K562 (cell line): Measurements from ENCODE around the gene TM7SF2. TPM values are rescaled to one million over a fixed set of nuclear protein-coding genes. Genes with fewer than 3 reads are reported as not detected.
A peak's percentile ranks its signal among the peaks of the same experiment; 100 is the strongest.

Source experiments
- ARNT ChIP-seq, 2 experiments: fragments of 450-650 bp; IDR thresholded peaks; 2 replicates each; pipeline ENCODE4 v1.6.1; 2016; ENCODE audit warnings: mild to moderate bottlenecking in 1 of 2
- CBFA2T2 ChIP-seq: fragments of 450-650 bp; conservative IDR thresholded peaks from 2 replicates; pipeline ENCODE4 v1.6.1; 2017; ENCODE audit warnings: mild to moderate bottlenecking
- CBX3 ChIP-seq, 2 experiments: IDR thresholded peaks; 1 replicate in 1 of 2; 2 replicates in 1 of 2; pipeline ENCODE4 v1.6.1; 2012; ENCODE audit warnings: inconsistent platforms in 2 of 2, low read length in 2 of 2, borderline replicate concordance in 1 of 2, control low read depth in 1 of 2
- CREB5 ChIP-seq: fragments of 250-450 bp; sonication (Bioruptor Pico); IDR thresholded peaks from 2 replicates; pipeline ENCODE4 v1.5.0; 2020; ENCODE audit warnings: mild to moderate bottlenecking
- FOXP1 ChIP-seq: sonication (generic); formaldehyde crosslinking; IDR thresholded peaks from 2 replicates; pipeline ENCODE4 v1.8.0; 2022; ENCODE audit warnings: mild to moderate bottlenecking, missing genetic modification reagents
- NCOR1 ChIP-seq: fragments of 450-650 bp; IDR thresholded peaks from 2 replicates; pipeline ENCODE4 v1.6.1; 2016; ENCODE audit warnings: mild to moderate bottlenecking, moderate library complexity
- PHB2 ChIP-seq: fragments of 450-650 bp; IDR thresholded peaks from 2 replicates; pipeline ENCODE4 v1.6.1; 2017; ENCODE audit warnings: low read depth
- PTRF ChIP-seq: fragments of 450-650 bp; IDR thresholded peaks from 2 replicates; pipeline ENCODE4 v1.6.1; 2016; ENCODE audit warnings: mild to moderate bottlenecking, missing genetic modification characterization, missing compliant biosample characterization
- TSC22D4 ChIP-seq: fragments of 450-650 bp; IDR thresholded peaks from 2 replicates; pipeline ENCODE4 v1.6.1; 2016; ENCODE audit warnings: missing genetic modification characterization, missing biosample characterization, control low read depth
- ZBTB12 ChIP-seq: fragments of 250-450 bp; sonication (Bioruptor Pico); IDR thresholded peaks from 2 replicates; pipeline ENCODE4 v1.4.0; 2020
- ZFPM2 ChIP-seq: fragments of 250-450 bp; sonication (Bioruptor Pico); IDR thresholded peaks from 2 replicates; pipeline ENCODE4 v1.5.1; 2022; ENCODE audit warnings: mild to moderate bottlenecking
- ZNF668 ChIP-seq: fragments of 250-450 bp; sonication (Bioruptor Pico); IDR thresholded peaks from 2 replicates; pipeline ENCODE4 v1.8.0; 2022; ENCODE audit warnings: mild to moderate bottlenecking, inconsistent platforms
- ZNF695 ChIP-seq: fragments of 450-650 bp; formaldehyde crosslinking; IDR thresholded peaks from 2 replicates; pipeline ENCODE4 v1.4.0; 2020; ENCODE audit warnings: mild to moderate bottlenecking, moderate library complexity
- polyA plus RNA-seq, 8 experiments: library from polyadenylated mRNA; depleted of rRNA in 4 of 8; stranded (reverse) in 5 of 8; unstranded in 3 of 8; fragments of >200 nt; fragmentation: Nextera tagmentation in 2 of 8; fragmentation: Illumina TruSeq in 1 of 8; extraction: Ambion mirVana in 2 of 8; extraction: Trizol in 1 of 8; gene quantifications; 2 replicates each; pipeline versions ENCODE4 v1.2.1 to v1.2.3, GENCODE V29; 2011 to 2014; ENCODE audit warnings: inconsistent platforms in 1 of 8, missing spikeins in 1 of 8
- total RNA-seq, 7 experiments: library from RNA; depleted of rRNA in 6 of 7; stranded (reverse); fragments of >200 nt in 6 of 7; fragmentation: Illumina TruSeq in 2 of 7; extraction: Trizol in 2 of 7; gene quantifications; 2 replicates each; pipeline versions ENCODE4 v1.2.1 to v1.2.3, GENCODE V29; 2011 to 2021; ENCODE audit warnings: low replicate concordance in 1 of 7
- TF ChIP-seq, protein P1 (sequence below): fragments of 450-650 bp; IDR thresholded peaks from 2 replicates; pipeline ENCODE4 v1.6.1; 2014; ENCODE audit warnings: low read depth, mild to moderate bottlenecking, moderate library complexity, borderline replicate concordance
- TF ChIP-seq, protein P2 (sequence below): fragments of 450-650 bp; IDR thresholded peaks from 2 replicates; pipeline ENCODE4 v1.6.1; 2017; ENCODE audit warnings: antibody characterized with exemption, mild to moderate bottlenecking

TM7SF2 gene
- total and polyA plus RNA-seq, 9 of the 15 experiments (the other 6 are each of a cell fraction or from before 2014, with no cell fraction given), result 1.2 to 22.0 (median 14.3) TPM

GRCh38 chr11:65117206-65118096, 5.8 kb downstream of the TM7SF2 start, which contains the start of gene ZNHIT2 (continued):
- TF ChIP-seq, protein P1, sequence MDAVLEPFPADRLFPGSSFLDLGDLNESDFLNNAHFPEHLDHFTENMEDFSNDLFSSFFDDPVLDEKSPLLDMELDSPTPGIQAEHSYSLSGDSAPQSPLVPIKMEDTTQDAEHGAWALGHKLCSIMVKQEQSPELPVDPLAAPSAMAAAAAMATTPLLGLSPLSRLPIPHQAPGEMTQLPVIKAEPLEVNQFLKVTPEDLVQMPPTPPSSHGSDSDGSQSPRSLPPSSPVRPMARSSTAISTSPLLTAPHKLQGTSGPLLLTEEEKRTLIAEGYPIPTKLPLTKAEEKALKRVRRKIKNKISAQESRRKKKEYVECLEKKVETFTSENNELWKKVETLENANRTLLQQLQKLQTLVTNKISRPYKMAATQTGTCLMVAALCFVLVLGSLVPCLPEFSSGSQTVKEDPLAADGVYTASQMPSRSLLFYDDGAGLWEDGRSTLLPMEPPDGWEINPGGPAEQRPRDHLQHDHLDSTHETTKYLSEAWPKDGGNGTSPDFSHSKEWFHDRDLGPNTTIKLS, result 0 out of 2 replicates have a peak, but pooled peaks have one; percentile 40
- no peak for TF ChIP-seq CBX3 (IDR thresholded peaks at IDR 0.05; ENCODE audit: borderline replicate concordance in 1 of 2, low read length in 2 of 2)
- no peak for TF ChIP-seq PHB2
- no peak; the same call in 1 of the 2 replicates for TF ChIP-seq ZNF695 (CRISPR knock-in tag)
- TF ChIP-seq ZBTB12 (CRISPR knock-in tag), result peak; percentile 82
- no peak for TF ChIP-seq TSC22D4 (tag)
- no peak for TF ChIP-seq ZFPM2 (CRISPR knock-in tag)
- TF ChIP-seq PTRF (tag), result no peak
- TF ChIP-seq CREB5, result no peak
- TF ChIP-seq, protein P2, sequence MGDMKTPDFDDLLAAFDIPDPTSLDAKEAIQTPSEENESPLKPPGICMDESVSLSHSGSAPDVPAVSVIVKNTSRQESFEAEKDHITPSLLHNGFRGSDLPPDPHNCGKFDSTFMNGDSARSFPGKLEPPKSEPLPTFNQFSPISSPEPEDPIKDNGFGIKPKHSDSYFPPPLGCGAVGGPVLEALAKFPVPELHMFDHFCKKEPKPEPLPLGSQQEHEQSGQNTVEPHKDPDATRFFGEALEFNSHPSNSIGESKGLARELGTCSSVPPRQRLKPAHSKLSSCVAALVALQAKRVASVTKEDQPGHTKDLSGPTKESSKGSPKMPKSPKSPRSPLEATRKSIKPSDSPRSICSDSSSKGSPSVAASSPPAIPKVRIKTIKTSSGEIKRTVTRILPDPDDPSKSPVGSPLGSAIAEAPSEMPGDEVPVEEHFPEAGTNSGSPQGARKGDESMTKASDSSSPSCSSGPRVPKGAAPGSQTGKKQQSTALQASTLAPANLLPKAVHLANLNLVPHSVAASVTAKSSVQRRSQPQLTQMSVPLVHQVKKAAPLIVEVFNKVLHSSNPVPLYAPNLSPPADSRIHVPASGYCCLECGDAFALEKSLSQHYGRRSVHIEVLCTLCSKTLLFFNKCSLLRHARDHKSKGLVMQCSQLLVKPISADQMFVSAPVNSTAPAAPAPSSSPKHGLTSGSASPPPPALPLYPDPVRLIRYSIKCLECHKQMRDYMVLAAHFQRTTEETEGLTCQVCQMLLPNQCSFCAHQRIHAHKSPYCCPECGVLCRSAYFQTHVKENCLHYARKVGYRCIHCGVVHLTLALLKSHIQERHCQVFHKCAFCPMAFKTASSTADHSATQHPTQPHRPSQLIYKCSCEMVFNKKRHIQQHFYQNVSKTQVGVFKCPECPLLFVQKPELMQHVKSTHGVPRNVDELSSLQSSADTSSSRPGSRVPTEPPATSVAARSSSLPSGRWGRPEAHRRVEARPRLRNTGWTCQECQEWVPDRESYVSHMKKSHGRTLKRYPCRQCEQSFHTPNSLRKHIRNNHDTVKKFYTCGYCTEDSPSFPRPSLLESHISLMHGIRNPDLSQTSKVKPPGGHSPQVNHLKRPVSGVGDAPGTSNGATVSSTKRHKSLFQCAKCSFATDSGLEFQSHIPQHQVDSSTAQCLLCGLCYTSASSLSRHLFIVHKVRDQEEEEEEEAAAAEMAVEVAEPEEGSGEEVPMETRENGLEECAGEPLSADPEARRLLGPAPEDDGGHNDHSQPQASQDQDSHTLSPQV, result no peak
- no peak for TF ChIP-seq ZNF668 (CRISPR knock-in tag)
- peak; percentile 28 for TF ChIP-seq NCOR1
- TF ChIP-seq FOXP1 (CRISPR knock-in tag), result peak; percentile 90
- no peak for TF ChIP-seq ARNT (IDR thresholded peaks at IDR 0.05)
- no peak for TF ChIP-seq CBFA2T2
